Activated CD8-positive, alpha-beta T cell treated with anti-CD3 and anti-CD28 coated beads for 36 hours (primary cell): ENCODE results near the gene EPHA2. TPM values are rescaled to one million over a fixed set of nuclear protein-coding genes. Genes with fewer than 3 reads are reported as not detected.

Experiments
- ATAC-seq: fragments of 200-7000 bp; cut with Tn5 transposase; one replicate; pipeline ENCODE4 v1.10.0; 2021; ENCODE audit warnings: mild to moderate bottlenecking, moderate library complexity
- CTCF ChIA-PET: fragments of 350-600 bp; sonication (Branson Sonifier 250); formaldehyde crosslinking; loops from one replicate; lab custom pipeline; 2021; ENCODE audit warnings: antibody characterized with exemption; lab: Charles Lee
- POLR2A ChIA-PET: fragments of 350-600 bp; sonication (Branson Sonifier 250); formaldehyde crosslinking; loops from one replicate; lab custom pipeline; 2021; ENCODE audit warnings: antibody characterized with exemption; lab: Charles Lee
- DNase-seq: peaks from one replicate; pipeline ENCODE4 v3.0.0-alpha.2; 2020
- H3K27ac Mint-ChIP-seq: one replicate; pipeline ENCODE4 v1.8.0; 2021; ENCODE audit warnings: mild to moderate bottlenecking, mixed read lengths
- H3K27me3 Mint-ChIP-seq: one replicate; pipeline ENCODE4 v1.8.0; 2021; ENCODE audit warnings: mixed read lengths
- H3K36me3 Mint-ChIP-seq: one replicate; pipeline ENCODE4 v1.8.0; 2021; ENCODE audit warnings: low read depth, mixed read lengths
- H3K4me1 Mint-ChIP-seq: one replicate; pipeline ENCODE4 v1.8.0; 2021; ENCODE audit warnings: low read depth, mixed read lengths
- H3K4me3 Mint-ChIP-seq: one replicate; pipeline ENCODE4 v1.8.0; 2021; ENCODE audit warnings: mild to moderate bottlenecking, moderate library complexity, mixed read lengths
- H3K9me3 Mint-ChIP-seq: one replicate; pipeline ENCODE4 v1.8.0; 2021; ENCODE audit warnings: mixed read lengths
- CTCF ChIP-seq: fragments of 200-600 bp; IDR thresholded peaks from one replicate; pipeline ENCODE4 v1.8.0; 2022; ENCODE audit warnings: antibody characterized with exemption, mild to moderate bottlenecking
- intact Hi-C: fragments of 100-400 bp; cut with micrococcal nuclease; formaldehyde crosslinking; loops from one replicate; pipeline ENCODE4 v1.10.0; 2022
- total RNA-seq, 2 experiments: library from RNA; stranded (reverse); gene quantifications; one replicate each; pipeline ENCODE4 v1.2.3, GENCODE V29; 2021

Gene EPHA2
- total RNA-seq, 2 experiments from 2014 or later: not detected

GRCh38 chr1:16186655-16187235, 30.9 kb upstream of the EPHA2 start:
- ChIA-PET POLR2A (no interaction called here), CTCF (interaction anchor here (1.0 to 12.2 kb wide), 10 partner anchors 16 to 177 kb away, joined by 3 to 299 read pairs (median 4); partner anchors contain the start of gene FAM131C)
- no peak for TF ChIP-seq CTCF
- H3K36me3 Mint-ChIP-seq: no peaks in the 10 kb centered on the region
- peaks cover 4% of the 10 kb centered on the region for H3K4me1 Mint-ChIP-seq
- peaks cover 6% of the 10 kb centered on the region for H3K27me3 Mint-ChIP-seq
- no peak overlapping the region for H3K4me3 Mint-ChIP-seq
- no peaks in the 10 kb centered on the region for H3K9me3 Mint-ChIP-seq
- ATAC-seq (no peak), DNase-seq (no peak)
- no peak overlapping the region for H3K27ac Mint-ChIP-seq
- intact Hi-C loops: no loop called here

GRCh38 chr1:16184557-16185303, 28.9 kb upstream of the EPHA2 start:
- POLR2A ChIA-PET: interaction anchor here (0.7 kb wide), 1 partner anchor 109 kb away, joined by 5 read pairs; no protein-coding TSS in a partner anchor
- intact Hi-C loops: no loop called here

GRCh38 chr1:16183765-16184556, 28.1 kb upstream of the EPHA2 start:
- intact Hi-C loops: no loop called here
- Mint-ChIP-seq H3K9me3 (no peaks in the 10 kb centered on the region), H3K4me3 (no peak overlapping the region), H3K36me3 (no peaks in the 10 kb centered on the region), H3K4me1 (peaks cover 4% of the 10 kb centered on the region), H3K27ac (no peak overlapping the region), H3K27me3 (peaks cover 5% of the 10 kb centered on the region)
- ATAC-seq (no peak), DNase-seq (no peak)
- TF ChIP-seq CTCF: no peak
- ChIA-PET CTCF (interaction anchor here (2.3 to 12.2 kb wide), 2 partner anchors 104 to 111 kb away, joined by 7 to 299 read pairs; partner anchors contain the start of gene FAM131C), POLR2A (interaction anchor here (0.7 kb wide), 1 partner anchor 109 kb away, joined by 5 read pairs; no protein-coding TSS in a partner anchor)

More at GRCh38 chr1:16184557-16185303, 28.9 kb upstream of the EPHA2 start:
- Mint-ChIP-seq H3K4me3 (no peak overlapping the region), H3K36me3 (no peaks in the 10 kb centered on the region), H3K9me3 (no peaks in the 10 kb centered on the region), H3K27me3 (peaks cover 6% of the 10 kb centered on the region), H3K4me1 (peaks cover 4% of the 10 kb centered on the region), H3K27ac (no peak overlapping the region)
- no peak for ATAC-seq
- CTCF ChIA-PET: interaction anchor here (2.3 to 12.2 kb wide), 2 partner anchors 105 to 111 kb away, joined by 7 to 299 read pairs; partner anchors contain the start of gene FAM131C
- TF ChIP-seq CTCF: no peak
- no peak for DNase-seq

GRCh38 chr1:16183179-16183578, 27.3 kb upstream of the EPHA2 start:
- H3K4me3 Mint-ChIP-seq: no peak overlapping the region

More at GRCh38 chr1:16183179-16183578, 27.3 kb upstream of the EPHA2 start:
- POLR2A ChIA-PET: no interaction called here
- intact Hi-C loops: no loop called here
- no peaks in the 10 kb centered on the region for H3K36me3 Mint-ChIP-seq
- H3K27ac Mint-ChIP-seq: no peak overlapping the region
- DNase-seq (no peak), ATAC-seq (no peak)
- TF ChIP-seq CTCF: no peak
- peaks cover 4% of the 10 kb centered on the region for H3K27me3 Mint-ChIP-seq
- peaks cover 4% of the 10 kb centered on the region for H3K4me1 Mint-ChIP-seq
- no peaks in the 10 kb centered on the region for H3K9me3 Mint-ChIP-seq
- CTCF ChIA-PET: interaction anchor here (2.3 to 12.2 kb wide), 2 partner anchors 104 to 110 kb away, joined by 7 to 299 read pairs; partner anchors contain the start of gene FAM131C
